GM12878 (cell line): ENCODE results near the gene CSNK2A1. TPM values are rescaled to one million over a fixed set of nuclear protein-coding genes. Genes with fewer than 3 reads are reported as not detected.

ENCODE experiments used
- ATAC-seq: fragments of 200-7000 bp; cut with Tn5 transposase; 3 replicates; pipeline ENCODE4 v1.9.1; 2020; ENCODE audit warnings: mild to moderate bottlenecking, moderate library complexity
- BruUV-seq: library from RNA; stranded (reverse); fragments of 400-500 nt; replicated peaks from 2 replicates; lab custom pipeline; 2021; lab: Mats Ljungman, UMichigan
- CTCF ChIA-PET: fragments of 300-600 bp; sonication (Branson Sonifier 250); formaldehyde crosslinking; extraction: SDS; loops from one replicate; lab custom pipeline; 2021; ENCODE audit warnings: inconsistent platforms; lab: Yijun Ruan, JAX
- POLR2A ChIA-PET: fragments of 350-600 bp; formaldehyde crosslinking; extraction: SDS; loops from one replicate; lab custom pipeline; 2021; ENCODE audit warnings: inconsistent platforms; lab: Charles Lee
- RAD21 ChIA-PET: fragments of 300-600 bp; sonication (Branson Sonifier 250); formaldehyde crosslinking; loops from one replicate; lab custom pipeline; 2023; ENCODE audit warnings: antibody characterized with exemption; ENCODE audit not compliant: unreplicated experiment; lab: Charles Lee
- SMC1A ChIA-PET: fragments of 300-600 bp; sonication (Branson Sonifier 250); formaldehyde crosslinking; loops from one replicate; lab custom pipeline; 2023; ENCODE audit not compliant: unreplicated experiment, uncharacterized antibody; lab: Charles Lee
- DNase-seq: peaks from one replicate; pipeline ENCODE4 v3.0.0-alpha.2; 2011; ENCODE audit warnings: low read depth, low spot score
- FAIRE-seq: peaks from 3 replicates; lab custom pipeline; 2011; peaks lifted over from hg19 to GRCh38; lab: Jason Lieb, UNC
- H2AFZ ChIP-seq: 2 replicates; pipeline ENCODE4 v1.6.0; 2011; ENCODE audit warnings: low read depth, low read length, control low read depth; ENCODE audit not compliant: control insufficient read depth
- H3K27ac ChIP-seq: 2 replicates; pipeline ENCODE4 v1.5.1; 2011; ENCODE audit warnings: control low read depth; ENCODE audit not compliant: control insufficient read depth, insufficient read depth
- H3K27me3 ChIP-seq, 2 experiments: replicated peaks in 1 of 2; 2 replicates each; pipeline versions ENCODE4 v1.6.0 to v1.6.1; 2011; ENCODE audit warnings: low read length in 1 of 2; ENCODE audit not compliant: control insufficient read depth in 2 of 2, insufficient read depth in 2 of 2
- H3K36me3 ChIP-seq, 2 experiments: 2 replicates each; pipeline ENCODE4 v1.5.1; 2011; ENCODE audit warnings: low read length in 1 of 2; ENCODE audit not compliant: control insufficient read depth in 2 of 2, insufficient read depth in 2 of 2
- H3K4me1 ChIP-seq: 2 replicates; pipeline ENCODE4 v1.6.1; 2011; ENCODE audit warnings: mild to moderate bottlenecking, low read length, moderate library complexity, mixed read lengths; ENCODE audit not compliant: control insufficient read depth, insufficient read depth
- H3K4me2 ChIP-seq: 2 replicates; pipeline ENCODE4 v1.6.0; 2011; ENCODE audit warnings: control low read depth; ENCODE audit not compliant: control insufficient read depth, insufficient read depth
- H3K4me3 ChIP-seq: fragments of 200-600 bp; sonication (generic); 2 replicates; pipeline ENCODE4 v1.5.1; 2016
- H3K79me2 ChIP-seq: 2 replicates; pipeline ENCODE4 v1.6.0; 2011; ENCODE audit warnings: low read length; ENCODE audit not compliant: control insufficient read depth, insufficient read depth
- H3K9ac ChIP-seq: 2 replicates; pipeline ENCODE4 v1.8.0; 2011; ENCODE audit warnings: low read length, control low read depth, mixed read lengths; ENCODE audit not compliant: control insufficient read depth, insufficient read depth
- H3K9me3 ChIP-seq: replicated peaks from 3 replicates; pipeline ENCODE4 v1.5.1; 2011; ENCODE audit warnings: mild to moderate bottlenecking, low read length; ENCODE audit not compliant: control insufficient read depth, insufficient read depth
- H4K20me1 ChIP-seq: 2 replicates; pipeline ENCODE4 v1.6.0; 2011; ENCODE audit not compliant: control insufficient read depth, insufficient read depth
- ATF2 ChIP-seq: IDR thresholded peaks from 2 replicates; pipeline ENCODE4 v1.6.1; 2012; ENCODE audit warnings: low read length, inconsistent platforms
- ATF3 ChIP-seq: IDR thresholded peaks from 2 replicates; pipeline ENCODE4 v1.6.1; 2011; ENCODE audit warnings: low read depth, mild to moderate bottlenecking, low read length, moderate library complexity, borderline replicate concordance; ENCODE audit errors: extremely low read depth
- CUX1 ChIP-seq: IDR thresholded peaks from 2 replicates; pipeline ENCODE4 v1.6.1; 2012; ENCODE audit warnings: improper control_type of control experiment, low read depth, low read length; ENCODE audit not compliant: insufficient replicate concordance
- ETV6 ChIP-seq, 2 experiments: fragments of 450-650 bp in 1 of 2; IDR thresholded peaks in 1 of 2; conservative IDR thresholded peaks in 1 of 2; 2 replicates each; pipeline ENCODE4 v1.6.1; 2014; ENCODE audit warnings: antibody characterized with exemption in 1 of 2, borderline replicate concordance in 1 of 2, low read depth in 1 of 2, mild to moderate bottlenecking in 1 of 2, moderate library complexity in 1 of 2
- HDAC2 ChIP-seq: fragments of 200-600 bp; sonication (generic); IDR thresholded peaks from 2 replicates; pipeline ENCODE4 v1.6.1; 2017
- KAT2A ChIP-seq: conservative IDR thresholded peaks from 2 replicates; pipeline ENCODE4 v1.6.1; 2011; ENCODE audit warnings: low read depth, low read length; ENCODE audit not compliant: control insufficient read depth
- MEF2A ChIP-seq: IDR thresholded peaks from 2 replicates; pipeline ENCODE4 v1.6.1; 2011; ENCODE audit warnings: low read depth, mild to moderate bottlenecking, low read length, moderate library complexity; ENCODE audit not compliant: insufficient read depth
- RB1 ChIP-seq: fragments of 450-650 bp; formaldehyde crosslinking; IDR thresholded peaks from 2 replicates; pipeline ENCODE4 v1.6.1; 2017; ENCODE audit warnings: mild to moderate bottlenecking, borderline replicate concordance
- RELA ChIP-seq: fragments of 450-650 bp; IDR thresholded peaks from 2 replicates; pipeline ENCODE4 v1.8.0; 2014; ENCODE audit warnings: borderline replicate concordance; ENCODE audit not compliant: partially characterized antibody
- SREBF2 ChIP-seq: IDR thresholded peaks from 2 replicates; pipeline ENCODE4 v1.6.1; 2012; ENCODE audit warnings: mild to moderate bottlenecking, low read length
- SUZ12 ChIP-seq: fragments of 200-600 bp; sonication (generic); IDR thresholded peaks from one replicate; pipeline ENCODE4 v1.6.1; 2018; ENCODE audit warnings: antibody characterized with exemption, mild to moderate bottlenecking; ENCODE audit not compliant: unreplicated experiment
- TCF12 ChIP-seq: IDR thresholded peaks from 2 replicates; pipeline ENCODE4 v1.6.1; 2011; ENCODE audit warnings: low read depth, mild to moderate bottlenecking, low read length
- USF1 ChIP-seq: IDR thresholded peaks from 2 replicates; pipeline ENCODE4 v1.6.1; 2011; ENCODE audit warnings: borderline replicate concordance, low read depth, mild to moderate bottlenecking, moderate library complexity, mixed read lengths, low read length; ENCODE audit not compliant: insufficient read depth; ENCODE audit errors: extremely low read length
- ZNF274 ChIP-seq: IDR thresholded peaks from one replicate; pipeline ENCODE4 v1.8.0; 2011; ENCODE audit not compliant: insufficient read length, insufficient read depth
- WGBS: methylation state at CpG from one replicate; pipeline ENCODE4 v1.1.6; 2016; ENCODE audit warnings: low lambda C conversion rate; ENCODE audit not compliant: insufficient replicate concordance, insufficient coverage; ENCODE audit errors: missing lambda C conversion rate; 5-methylcytosine and 5-hydroxymethylcytosine counted together
- in situ Hi-C: fragments of 300-500 bp; cut with MboI; formaldehyde crosslinking; loops from 9 replicates; pipeline ENCODE4 v1.14.3; 2018; ENCODE audit warnings: mixed read lengths
- intact Hi-C: fragments of 100-400 bp; cut with micrococcal nuclease; formaldehyde crosslinking; loops from one replicate; pipeline ENCODE4 v1.14.2; 2022; ENCODE audit not compliant: unreplicated experiment
- polyA plus RNA-seq, 11 experiments: library from polyadenylated mRNA; depleted of rRNA in 4 of 11; unstranded in 6 of 11; stranded (reverse) in 5 of 11; fragments of >200 nt; fragmentation: Nextera tagmentation in 4 of 11; fragmentation: Illumina TruSeq in 1 of 11; extraction: Ambion mirVana in 4 of 11; extraction: Trizol in 1 of 11; gene quantifications; 1 replicate in 1 of 11; 2 replicates in 10 of 11; pipeline versions ENCODE4 v1.2.1 to v1.2.3, GENCODE V29; 2011 to 2016; ENCODE audit warnings: inconsistent platforms in 2 of 11, missing spikeins in 2 of 11, low read depth in 1 of 11
- total RNA-seq, 4 experiments: library from RNA; depleted of rRNA in 3 of 4; stranded (reverse); fragments of >200 nt in 3 of 4; fragmentation: Illumina TruSeq in 1 of 4; extraction: Trizol in 1 of 4; gene quantifications; 2 replicates each; pipeline versions ENCODE4 v1.2.1 to v1.2.3, GENCODE V29; 2013 to 2021

Gene CSNK2A1
- total and polyA plus RNA-seq, 10 of the 15 experiments (the other 5 are each of a cell fraction or from before 2014, with no cell fraction given) = 47.6 to 199 (median 95.0) TPM

- DNase-seq = peak; percentile 86
- Histone ChIP-seq H3K27me3 (no peaks in the 10 kb centered on the region), H3K9me3 (no peaks in the 10 kb centered on the region), H3K9ac (peak overlapping the region; percentile 69), H3K36me3 (peaks cover 20 to 23% of the 10 kb centered on the region in 2 experiments; a peak in 3 of 4 replicates), H4K20me1 (no peaks in the 10 kb centered on the region), H3K4me1 (peaks cover 32% of the 10 kb centered on the region), H3K4me3 (peak overlapping the region; percentile 30; the same call in 1 of the 2 replicates), H2AFZ (peak overlapping the region; percentile 83), H3K27ac (peak overlapping the region; percentile 92), H3K4me2 (peak overlapping the region; percentile 72), H3K79me2 (no peaks in the 10 kb centered on the region)
- in situ Hi-C loops = no loop called here
- POLR2A ChIA-PET = interaction anchor here (1.0 to 2.1 kb wide), 4 partner anchors 21 to 103 kb away, joined by 3 to 7 read pairs (median 3); partner anchors contain the start of gene TRIB3
- no TSS peak for BruUV-seq
- CTCF ChIA-PET = interaction anchor here (0.5 to 3.8 kb wide), 7 partner anchors 12 to 93 kb away, joined by 3 to 21 read pairs (median 3); no protein-coding TSS in a partner anchor
- SMC1A ChIA-PET = interaction anchor here (1.0 to 1.1 kb wide), 2 partner anchors 27 to 60 kb away, joined by 3 read pairs; no protein-coding TSS in a partner anchor
- under 1% methylated on average over 12 of the region's 12 CpGs for WGBS
- RAD21 ChIA-PET = interaction anchor here (0.8 to 1.5 kb wide), 2 partner anchors 25 to 129 kb away, joined by 3 read pairs; no protein-coding TSS in a partner anchor
- intact Hi-C loops = no loop called here
- peak; percentile 98 for FAIRE-seq
- ATAC-seq = peak; percentile 91
- no peak for TF ChIP-seq USF1
- no peak for TF ChIP-seq SUZ12
- TF ChIP-seq ETV6 (conservative IDR thresholded peaks at IDR 0.05 in 1 of 2, IDR thresholded peaks at IDR 0.05 in 1 of 2; ENCODE audit: borderline replicate concordance in 1 of 2, low read depth in 1 of 2) = peak in 1 of 2 experiments; percentile 98; a peak in 2 of 4 replicates
- TF ChIP-seq RELA = no peak
- no peak for TF ChIP-seq HDAC2
- no peak for TF ChIP-seq SREBF2
- no peak for TF ChIP-seq MEF2A
- TF ChIP-seq ATF2 = 0 out of 2 replicates have a peak, but pooled peaks have one; percentile 58
- no peak for TF ChIP-seq ATF3
- no peak for TF ChIP-seq RB1
- TF ChIP-seq ZNF274 = no peak
- no peak for TF ChIP-seq KAT2A
- no peak for TF ChIP-seq TCF12
- no peak for TF ChIP-seq CUX1
Observed at GRCh38 chr20:433300-433975, 110.2 kb downstream of the CSNK2A1 start.
